H1 (cell line): Measurements from ENCODE around the gene ZBTB48.

Experiments used
- BRCA1 ChIP-seq: IDR thresholded peaks from 2 replicates; pipeline ENCODE4 v1.6.1; 2012; ENCODE audit warnings: low read depth, low read length, improper control_type of control experiment
- CHD1 ChIP-seq: IDR thresholded peaks from 2 replicates; pipeline ENCODE4 v1.6.1; 2012; ENCODE audit warnings: low read depth, low read length, improper control_type of control experiment
- EP300 ChIP-seq, 2 experiments: IDR thresholded peaks; 1 replicate in 1 of 2; 2 replicates in 1 of 2; pipeline ENCODE4 v1.6.1; 2011 to 2012; ENCODE audit warnings: low read depth in 2 of 2, low read length in 2 of 2, mild to moderate bottlenecking in 2 of 2, borderline replicate concordance in 1 of 2, inconsistent platforms in 1 of 2, moderate library complexity in 1 of 2
- EZH2 ChIP-seq: fragments of 200-600 bp; sonication (generic); IDR thresholded peaks from 2 replicates; pipeline ENCODE4 v1.7.1; 2012; ENCODE audit warnings: low read depth, mild to moderate bottlenecking, moderate library complexity, low read length, inconsistent platforms; ENCODE audit not compliant: severe bottlenecking
- GABPA ChIP-seq: IDR thresholded peaks from 2 replicates; pipeline ENCODE4 v1.6.1; 2011; ENCODE audit warnings: mild to moderate bottlenecking, low read length, moderate library complexity, borderline replicate concordance; ENCODE audit not compliant: insufficient read depth
- JUND ChIP-seq: IDR thresholded peaks from 2 replicates; pipeline ENCODE4 v1.6.1; 2011; ENCODE audit warnings: mild to moderate bottlenecking, improper control_type of control experiment, low read length
- NRF1 ChIP-seq: IDR thresholded peaks from 2 replicates; pipeline ENCODE4 v1.6.1; 2011; ENCODE audit warnings: mild to moderate bottlenecking, low read depth, low read length, improper control_type of control experiment
- POLR2A ChIP-seq, 2 experiments: IDR thresholded peaks; 1 replicate in 1 of 2; 2 replicates in 1 of 2; pipeline ENCODE4 v1.6.1; 2011; ENCODE audit warnings: low read depth in 2 of 2, low read length in 2 of 2, mild to moderate bottlenecking in 2 of 2; ENCODE audit errors: control extremely low read depth in 1 of 2
- RFX5 ChIP-seq: IDR thresholded peaks from 2 replicates; pipeline ENCODE4 v1.6.1; 2011; ENCODE audit warnings: low read depth, low read length, improper control_type of control experiment, borderline replicate concordance
- TEAD4 ChIP-seq: IDR thresholded peaks from 2 replicates; pipeline ENCODE4 v1.6.1; 2012; ENCODE audit warnings: low read depth, low read length, inconsistent platforms, mixed read lengths
- TF ChIP-seq, protein P1 (sequence below), 3 experiments: IDR thresholded peaks; 1 replicate in 2 of 3; 2 replicates in 1 of 3; pipeline versions ENCODE4 v1.5.1 to v1.6.1; 2011; ENCODE audit warnings: low read length in 3 of 3, mild to moderate bottlenecking in 3 of 3, inconsistent platforms in 2 of 3, low read depth in 1 of 3, moderate library complexity in 1 of 3; ENCODE audit not compliant: insufficient read depth in 1 of 3; ENCODE audit errors: control extremely low read depth in 1 of 3
- TF ChIP-seq, protein P2 (sequence below): IDR thresholded peaks from 2 replicates; pipeline ENCODE4 v1.6.1; 2012; ENCODE audit warnings: inconsistent platforms

DNA sequence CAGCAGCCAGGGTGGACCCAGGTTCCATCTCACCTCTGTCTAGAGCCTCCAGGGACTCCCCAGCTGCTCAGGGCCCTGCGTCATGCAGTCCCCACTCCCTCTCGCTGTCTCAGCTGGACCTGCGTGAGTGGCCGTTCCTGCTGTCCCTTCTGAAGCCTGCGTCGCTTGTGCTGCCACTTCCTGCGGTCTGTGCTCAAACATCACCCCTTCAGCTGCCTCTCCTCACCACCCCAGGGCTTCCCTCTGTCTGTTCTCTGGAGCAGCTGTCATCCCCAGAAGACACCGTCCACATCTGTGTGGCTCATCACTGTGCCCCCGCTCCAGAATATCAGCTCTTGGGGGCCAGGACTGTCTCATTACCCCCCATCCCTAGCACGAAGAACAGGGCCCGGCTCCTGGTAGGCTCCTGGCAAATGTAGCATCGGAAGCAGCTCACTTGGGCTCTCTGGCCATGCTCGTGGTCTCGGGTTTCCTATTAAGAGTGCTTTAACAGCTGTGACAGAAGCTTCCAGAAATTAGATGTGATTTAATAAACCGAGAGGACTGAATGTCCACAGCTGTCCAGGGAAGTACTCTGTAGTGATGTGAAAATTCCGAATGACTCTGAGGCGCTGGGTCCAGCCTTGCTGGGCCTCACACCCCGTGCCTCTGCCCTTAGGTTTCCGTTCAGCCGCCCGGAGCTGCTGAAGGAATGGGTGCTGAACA, 48.2 kb downstream of the ZBTB48 start:
- TF ChIP-seq, protein P1, sequence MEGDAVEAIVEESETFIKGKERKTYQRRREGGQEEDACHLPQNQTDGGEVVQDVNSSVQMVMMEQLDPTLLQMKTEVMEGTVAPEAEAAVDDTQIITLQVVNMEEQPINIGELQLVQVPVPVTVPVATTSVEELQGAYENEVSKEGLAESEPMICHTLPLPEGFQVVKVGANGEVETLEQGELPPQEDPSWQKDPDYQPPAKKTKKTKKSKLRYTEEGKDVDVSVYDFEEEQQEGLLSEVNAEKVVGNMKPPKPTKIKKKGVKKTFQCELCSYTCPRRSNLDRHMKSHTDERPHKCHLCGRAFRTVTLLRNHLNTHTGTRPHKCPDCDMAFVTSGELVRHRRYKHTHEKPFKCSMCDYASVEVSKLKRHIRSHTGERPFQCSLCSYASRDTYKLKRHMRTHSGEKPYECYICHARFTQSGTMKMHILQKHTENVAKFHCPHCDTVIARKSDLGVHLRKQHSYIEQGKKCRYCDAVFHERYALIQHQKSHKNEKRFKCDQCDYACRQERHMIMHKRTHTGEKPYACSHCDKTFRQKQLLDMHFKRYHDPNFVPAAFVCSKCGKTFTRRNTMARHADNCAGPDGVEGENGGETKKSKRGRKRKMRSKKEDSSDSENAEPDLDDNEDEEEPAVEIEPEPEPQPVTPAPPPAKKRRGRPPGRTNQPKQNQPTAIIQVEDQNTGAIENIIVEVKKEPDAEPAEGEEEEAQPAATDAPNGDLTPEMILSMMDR (IDR thresholded peaks at IDR 0.05; ENCODE audit: control extremely low read depth in 1 of 3, insufficient read depth in 1 of 3, low read depth in 1 of 3, low read length in 3 of 3) = no peak
- TF ChIP-seq, protein P2, sequence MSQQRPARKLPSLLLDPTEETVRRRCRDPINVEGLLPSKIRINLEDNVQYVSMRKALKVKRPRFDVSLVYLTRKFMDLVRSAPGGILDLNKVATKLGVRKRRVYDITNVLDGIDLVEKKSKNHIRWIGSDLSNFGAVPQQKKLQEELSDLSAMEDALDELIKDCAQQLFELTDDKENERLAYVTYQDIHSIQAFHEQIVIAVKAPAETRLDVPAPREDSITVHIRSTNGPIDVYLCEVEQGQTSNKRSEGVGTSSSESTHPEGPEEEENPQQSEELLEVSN = no peak
- TF ChIP-seq EP300 (IDR thresholded peaks at IDR 0.05; ENCODE audit: borderline replicate concordance in 1 of 2, low read depth in 2 of 2, low read length in 2 of 2) (no peak), EZH2 (no peak), POLR2A (IDR thresholded peaks at IDR 0.05; ENCODE audit: control extremely low read depth in 1 of 2, low read depth in 2 of 2, low read length in 2 of 2) (no peak), RFX5 (no peak), BRCA1 (no peak), TEAD4 (no peak), CHD1 (no peak), JUND (no peak), NRF1 (no peak), GABPA (no peak)
